DOHH2 (cell line): ENCODE results near the gene CYP2E1.

Experiments
- EZH2phosphoT487 ChIP-seq: fragments of 200-600 bp; sonication (generic); IDR thresholded peaks from 2 replicates; pipeline ENCODE4 v1.6.1; 2017; ENCODE audit warnings: borderline replicate concordance, mild to moderate bottlenecking, antibody characterized with exemption, low read length, moderate library complexity, mixed read lengths
- TF ChIP-seq, protein P1 (sequence below): fragments of 200-600 bp; sonication (generic); IDR thresholded peaks from one replicate; pipeline ENCODE4 v1.5.1; 2014; ENCODE audit warnings: antibody characterized with exemption, mild to moderate bottlenecking, low read depth, low read length; ENCODE audit not compliant: poor library complexity, severe bottlenecking

DNA sequence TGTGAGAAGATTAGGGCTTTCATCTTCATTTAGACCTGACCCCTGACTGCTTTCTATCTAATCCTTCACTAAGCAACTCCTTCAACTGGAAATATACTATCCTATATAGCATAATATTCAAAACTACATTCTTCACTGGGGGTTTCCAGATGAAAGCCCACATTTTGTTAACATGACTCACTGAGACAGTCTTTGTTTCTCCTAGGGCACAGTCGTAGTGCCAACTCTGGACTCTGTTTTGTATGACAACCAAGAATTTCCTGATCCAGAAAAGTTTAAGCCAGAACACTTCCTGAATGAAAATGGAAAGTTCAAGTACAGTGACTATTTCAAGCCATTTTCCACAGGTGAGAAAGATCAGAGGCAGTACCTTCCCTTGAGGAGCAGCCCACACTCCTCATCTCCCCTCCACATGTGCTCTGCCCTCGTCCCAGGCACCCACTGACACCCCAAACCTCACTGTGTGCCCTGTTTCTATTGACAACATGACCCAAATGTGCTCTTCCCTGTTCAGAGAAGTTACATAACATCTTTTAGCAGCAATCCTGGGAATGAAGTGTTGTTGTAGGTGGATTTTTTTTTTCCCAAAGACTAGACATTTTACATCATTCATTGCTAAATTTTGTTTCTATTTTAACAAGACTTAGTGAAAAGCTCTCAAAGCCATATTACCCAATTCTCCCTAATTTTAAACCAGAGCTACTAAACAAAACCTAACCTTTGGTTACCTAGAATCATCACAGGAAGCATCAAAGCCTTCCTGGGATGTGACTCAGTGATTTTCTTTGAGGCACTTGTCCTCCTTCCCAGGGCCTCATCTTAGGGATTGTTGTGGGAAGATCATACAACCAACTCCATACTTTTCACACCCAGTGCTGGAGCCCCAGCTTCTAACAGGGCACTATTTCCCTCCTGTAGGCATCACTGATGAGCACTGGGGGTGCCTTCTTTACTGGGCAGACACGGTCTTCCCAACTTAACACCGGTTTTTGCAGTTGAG lies 10.7 kb downstream of the CYP2E1 start:
- TF ChIP-seq, protein P1, sequence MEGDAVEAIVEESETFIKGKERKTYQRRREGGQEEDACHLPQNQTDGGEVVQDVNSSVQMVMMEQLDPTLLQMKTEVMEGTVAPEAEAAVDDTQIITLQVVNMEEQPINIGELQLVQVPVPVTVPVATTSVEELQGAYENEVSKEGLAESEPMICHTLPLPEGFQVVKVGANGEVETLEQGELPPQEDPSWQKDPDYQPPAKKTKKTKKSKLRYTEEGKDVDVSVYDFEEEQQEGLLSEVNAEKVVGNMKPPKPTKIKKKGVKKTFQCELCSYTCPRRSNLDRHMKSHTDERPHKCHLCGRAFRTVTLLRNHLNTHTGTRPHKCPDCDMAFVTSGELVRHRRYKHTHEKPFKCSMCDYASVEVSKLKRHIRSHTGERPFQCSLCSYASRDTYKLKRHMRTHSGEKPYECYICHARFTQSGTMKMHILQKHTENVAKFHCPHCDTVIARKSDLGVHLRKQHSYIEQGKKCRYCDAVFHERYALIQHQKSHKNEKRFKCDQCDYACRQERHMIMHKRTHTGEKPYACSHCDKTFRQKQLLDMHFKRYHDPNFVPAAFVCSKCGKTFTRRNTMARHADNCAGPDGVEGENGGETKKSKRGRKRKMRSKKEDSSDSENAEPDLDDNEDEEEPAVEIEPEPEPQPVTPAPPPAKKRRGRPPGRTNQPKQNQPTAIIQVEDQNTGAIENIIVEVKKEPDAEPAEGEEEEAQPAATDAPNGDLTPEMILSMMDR = no peak
- no peak for TF ChIP-seq EZH2phosphoT487
